ENCODE measurements around the gene TMEM179B. TPM values are rescaled to one million over a fixed set of nuclear protein-coding genes. Genes with fewer than 3 reads are reported as not detected.

Gene TMEM179B
- total and polyA plus RNA-seq, 4 donors, result 21.1 to 81.4 (median 32.7) TPM

GRCh38 chr11:62777389-62777788 lies 9.8 kb upstream of the TMEM179B start:
- H3K9ac ChIP-seq (ENCODE audit: low read depth in 1 of 2, low read length in 2 of 2), result no peak overlapping the region
- WGBS, result 90% methylated on average over 2 of the region's 2 CpGs

GRCh38 chr11:62778441-62778840 lies 8.8 kb upstream of the TMEM179B start:
- DNase-seq (ENCODE audit: low spot score), result no peak

More at GRCh38 chr11:62777389-62777788, 9.8 kb upstream of the TMEM179B start:
- no peak overlapping the region for H3K4me3 ChIP-seq (ENCODE audit: low read depth in 1 of 3, low read length in 3 of 3)
- no peak overlapping the region for H3K27ac ChIP-seq (ENCODE audit: low read depth in 1 of 2, low read length in 2 of 2)
- peaks cover 6 to 44% (median 15%) of the 10 kb centered on the region in 4 donors for H3K36me3 ChIP-seq (ENCODE audit: control insufficient read depth in 4 of 4, insufficient read depth in 3 of 4, low read depth in 1 of 4, low read length in 3 of 4)
- TF ChIP-seq TAF1 (conservative IDR thresholded peaks at IDR 0.05), result no peak
- no peak for TF ChIP-seq SP1 (IDR thresholded peaks at IDR 0.05)
- no peak for TF ChIP-seq HNF4G (IDR thresholded peaks at IDR 0.05)
- no peak for TF ChIP-seq MAX (IDR thresholded peaks at IDR 0.05)
- TF ChIP-seq YY1 (IDR thresholded peaks at IDR 0.05), result no peak
- no peak for TF ChIP-seq FOXA1 (IDR thresholded peaks at IDR 0.05)
- no peak for TF ChIP-seq NR2F2 (IDR thresholded peaks at IDR 0.05)
- no peak for TF ChIP-seq JUND (IDR thresholded peaks at IDR 0.05)
- TF ChIP-seq EGR1 (IDR thresholded peaks at IDR 0.05; ENCODE audit: low read depth in 2 of 2), result no peak
- no peak for TF ChIP-seq RXRA (IDR thresholded peaks at IDR 0.05)
- DNase-seq (ENCODE audit: low spot score), result no peak
- no peaks in the 10 kb centered on the region for H3K27me3 ChIP-seq (ENCODE audit: control insufficient read depth in 4 of 4, insufficient read depth in 4 of 4, low read length in 3 of 4)
- peaks cover 0 to 4% (median 0%) of the 10 kb centered on the region in 4 donors for H3K4me1 ChIP-seq (ENCODE audit: control insufficient read depth in 4 of 4, insufficient read depth in 4 of 4, low read length in 3 of 4)
- no peaks in the 10 kb centered on the region for H3K9me3 ChIP-seq (ENCODE audit: control insufficient read depth in 4 of 4, low read length in 3 of 4)

More at GRCh38 chr11:62778441-62778840, 8.8 kb upstream of the TMEM179B start:
- no peak overlapping the region for H3K9ac ChIP-seq (ENCODE audit: low read depth in 1 of 2, low read length in 2 of 2)
- H3K27me3 ChIP-seq (ENCODE audit: control insufficient read depth in 4 of 4, insufficient read depth in 4 of 4, low read length in 3 of 4), result no peaks in the 10 kb centered on the region
- H3K9me3 ChIP-seq (ENCODE audit: control insufficient read depth in 4 of 4, low read length in 3 of 4), result no peaks in the 10 kb centered on the region
- H3K36me3 ChIP-seq (ENCODE audit: control insufficient read depth in 4 of 4, insufficient read depth in 3 of 4, low read depth in 1 of 4, low read length in 3 of 4), result peaks cover 6 to 48% (median 20%) of the 10 kb centered on the region in 4 donors
- H3K4me3 ChIP-seq (ENCODE audit: low read depth in 1 of 3, low read length in 3 of 3), result no peak overlapping the region
- TF ChIP-seq RAD21 (IDR thresholded peaks at IDR 0.05) (no peak), SP1 (IDR thresholded peaks at IDR 0.05) (no peak), CTCF (IDR thresholded peaks at IDR 0.05; ENCODE audit: low read depth, low read length, missing input control) (no peak), YY1 (IDR thresholded peaks at IDR 0.05) (no peak), HNF4G (IDR thresholded peaks at IDR 0.05) (no peak), FOXA2 (IDR thresholded peaks at IDR 0.05) (no peak), FOXA1 (IDR thresholded peaks at IDR 0.05) (no peak), ZBTB33 (IDR thresholded peaks at IDR 0.05) (no peak), ATF3 (IDR thresholded peaks at IDR 0.05) (no peak), GABPA (IDR thresholded peaks at IDR 0.05 in 1 of 2, conservative IDR thresholded peaks at IDR 0.05 in 1 of 2) (no peak), RXRA (IDR thresholded peaks at IDR 0.05) (no peak), JUND (IDR thresholded peaks at IDR 0.05) (no peak), NR2F2 (IDR thresholded peaks at IDR 0.05) (no peak), TAF1 (conservative IDR thresholded peaks at IDR 0.05) (no peak), MAX (IDR thresholded peaks at IDR 0.05) (no peak), HNF4A (conservative IDR thresholded peaks at IDR 0.05) (no peak), EGR1 (IDR thresholded peaks at IDR 0.05; ENCODE audit: low read depth in 2 of 2) (no peak)
- TF ChIP-seq, protein P1, sequence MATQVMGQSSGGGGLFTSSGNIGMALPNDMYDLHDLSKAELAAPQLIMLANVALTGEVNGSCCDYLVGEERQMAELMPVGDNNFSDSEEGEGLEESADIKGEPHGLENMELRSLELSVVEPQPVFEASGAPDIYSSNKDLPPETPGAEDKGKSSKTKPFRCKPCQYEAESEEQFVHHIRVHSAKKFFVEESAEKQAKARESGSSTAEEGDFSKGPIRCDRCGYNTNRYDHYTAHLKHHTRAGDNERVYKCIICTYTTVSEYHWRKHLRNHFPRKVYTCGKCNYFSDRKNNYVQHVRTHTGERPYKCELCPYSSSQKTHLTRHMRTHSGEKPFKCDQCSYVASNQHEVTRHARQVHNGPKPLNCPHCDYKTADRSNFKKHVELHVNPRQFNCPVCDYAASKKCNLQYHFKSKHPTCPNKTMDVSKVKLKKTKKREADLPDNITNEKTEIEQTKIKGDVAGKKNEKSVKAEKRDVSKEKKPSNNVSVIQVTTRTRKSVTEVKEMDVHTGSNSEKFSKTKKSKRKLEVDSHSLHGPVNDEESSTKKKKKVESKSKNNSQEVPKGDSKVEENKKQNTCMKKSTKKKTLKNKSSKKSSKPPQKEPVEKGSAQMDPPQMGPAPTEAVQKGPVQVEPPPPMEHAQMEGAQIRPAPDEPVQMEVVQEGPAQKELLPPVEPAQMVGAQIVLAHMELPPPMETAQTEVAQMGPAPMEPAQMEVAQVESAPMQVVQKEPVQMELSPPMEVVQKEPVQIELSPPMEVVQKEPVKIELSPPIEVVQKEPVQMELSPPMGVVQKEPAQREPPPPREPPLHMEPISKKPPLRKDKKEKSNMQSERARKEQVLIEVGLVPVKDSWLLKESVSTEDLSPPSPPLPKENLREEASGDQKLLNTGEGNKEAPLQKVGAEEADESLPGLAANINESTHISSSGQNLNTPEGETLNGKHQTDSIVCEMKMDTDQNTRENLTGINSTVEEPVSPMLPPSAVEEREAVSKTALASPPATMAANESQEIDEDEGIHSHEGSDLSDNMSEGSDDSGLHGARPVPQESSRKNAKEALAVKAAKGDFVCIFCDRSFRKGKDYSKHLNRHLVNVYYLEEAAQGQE (IDR thresholded peaks at IDR 0.05), result no peak
- H3K27ac ChIP-seq (ENCODE audit: low read depth in 1 of 2, low read length in 2 of 2), result no peak overlapping the region
- 95% methylated on average over 3 of the region's 3 CpGs for WGBS
- H3K4me1 ChIP-seq (ENCODE audit: control insufficient read depth in 4 of 4, insufficient read depth in 4 of 4, low read length in 3 of 4), result peaks cover 0 to 2% (median 0%) of the 10 kb centered on the region in 4 donors

All from liver (tissue), 9 donors.